ENCODE results near the gene ATP9A. TPM values are rescaled to one million over a fixed set of nuclear protein-coding genes. Genes with fewer than 3 reads are reported as not detected.
A peak's percentile ranks its signal among the peaks of the same experiment; 100 is the strongest.

ATP9A gene
- total and polyA plus RNA-seq, 3 donors from 2014 or later, result 46.4 to 128 (median 89.3) TPM

GRCh38 chr20:51734876-51735720 is 33.1 kb downstream of the ATP9A start:
- no peak for TF ChIP-seq POLR2A (IDR thresholded peaks at IDR 0.05)
- no peak for TF ChIP-seq CTCF (IDR thresholded peaks at IDR 0.05)
- intact Hi-C loops (cut with DNase I; ENCODE audit: low total_unique reads), result no loop called here
- H3K27me3 ChIP-seq, result no peaks in the 10 kb centered on the region
- DNase-seq, result no peak
- no peak overlapping the region for H3K4me3 ChIP-seq
- H3K36me3 ChIP-seq (ENCODE audit: low read depth, missing control alignments), result no peaks in the 10 kb centered on the region
- WGBS, 2 donors, result 56% methylated on average over 12 to 13 of the region's 13 CpGs
- H3K27ac ChIP-seq, result peak overlapping the region in 1 of 2 donors; percentile 33
- peaks cover 34% of the 10 kb centered on the region for H3K4me1 ChIP-seq
- no peaks in the 10 kb centered on the region for H3K9me3 ChIP-seq

- intact Hi-C loops (cut with DNase I; ENCODE audit: low total_unique reads), result no loop called here
- no peaks in the 10 kb centered on the region for H3K27me3 ChIP-seq
- H3K4me1 ChIP-seq, result peaks cover 38% of the 10 kb centered on the region
- peak overlapping the region in 1 of 2 donors; percentile 93 for H3K27ac ChIP-seq
- TF ChIP-seq CTCF (IDR thresholded peaks at IDR 0.05), result no peak
- TF ChIP-seq POLR2A (IDR thresholded peaks at IDR 0.05), result no peak
- 71% methylated on average over 3 of the region's 3 CpGs for WGBS, 2 donors
- H3K36me3 ChIP-seq (ENCODE audit: low read depth, missing control alignments), result no peaks in the 10 kb centered on the region
- H3K9me3 ChIP-seq, result no peaks in the 10 kb centered on the region
- DNase-seq, result no peak
- no peak overlapping the region for H3K4me3 ChIP-seq
Observed at GRCh38 chr20:51733070-51733469, 35.1 kb downstream of the ATP9A start.

GRCh38 chr20:51732096-51732791 is 35.9 kb downstream of the ATP9A start:
- peak; percentile 44 for DNase-seq
- Histone ChIP-seq H3K4me3 (peak overlapping the region in 1 of 2 donors; percentile 12), H3K27me3 (no peaks in the 10 kb centered on the region), H3K9me3 (no peaks in the 10 kb centered on the region), H3K4me1 (peaks cover 38% of the 10 kb centered on the region), H3K36me3 (ENCODE audit: low read depth, missing control alignments) (no peaks in the 10 kb centered on the region), H3K27ac (peak overlapping the region; percentile 42 to 93)
- WGBS, 2 donors, result 31 to 58% methylated on average over 4 to 12 of the region's 12 CpGs
- intact Hi-C loops (cut with DNase I; ENCODE audit: low total_unique reads), result no loop called here
- TF ChIP-seq POLR2A (IDR thresholded peaks at IDR 0.05), result no peak
- TF ChIP-seq CTCF (IDR thresholded peaks at IDR 0.05), result no peak

GRCh38 chr20:51731731-51732095 is 36.5 kb downstream of the ATP9A start:
- WGBS, 2 donors, result 25 to 48% methylated on average over 3 to 7 of the region's 7 CpGs
- no peak for TF ChIP-seq POLR2A (IDR thresholded peaks at IDR 0.05)
- no peaks in the 10 kb centered on the region for H3K27me3 ChIP-seq
- peak; percentile 74 for DNase-seq
- intact Hi-C loops (cut with DNase I; ENCODE audit: low total_unique reads), result no loop called here
- H3K27ac ChIP-seq, result peak overlapping the region; percentile 42 to 93
- peaks cover 38% of the 10 kb centered on the region for H3K4me1 ChIP-seq
- peak overlapping the region in 1 of 2 donors; percentile 12 for H3K4me3 ChIP-seq
- no peaks in the 10 kb centered on the region for H3K9me3 ChIP-seq
- H3K36me3 ChIP-seq (ENCODE audit: low read depth, missing control alignments), result no peaks in the 10 kb centered on the region

GRCh38 chr20:51729771-51730170 is 38.4 kb downstream of the ATP9A start:
- no peak for DNase-seq
- WGBS, 2 donors, result 83 to 88% methylated on average over 13 of the region's 13 CpGs
- H3K27me3 ChIP-seq, result no peaks in the 10 kb centered on the region
- peaks cover 22% of the 10 kb centered on the region for H3K4me1 ChIP-seq
- intact Hi-C loops (cut with DNase I; ENCODE audit: low total_unique reads), result no loop called here
- no peak overlapping the region for H3K4me3 ChIP-seq
- no peak overlapping the region for H3K27ac ChIP-seq
- H3K36me3 ChIP-seq (ENCODE audit: low read depth, missing control alignments), result no peaks in the 10 kb centered on the region
- TF ChIP-seq POLR2A (IDR thresholded peaks at IDR 0.05) (no peak), CTCF (IDR thresholded peaks at IDR 0.05) (no peak)
- H3K9me3 ChIP-seq, result no peaks in the 10 kb centered on the region

Data from testis (tissue), 3 donors.